H1 (cell line): ENCODE data around the gene NFE2L2. TPM values are rescaled to one million over a fixed set of nuclear protein-coding genes. Genes with fewer than 3 reads are reported as not detected.

Experiments used
- CTCF ChIA-PET: fragments of 300-600 bp; sonication (Branson Sonifier 250); formaldehyde crosslinking; loops from one replicate; lab custom pipeline; 2021; ENCODE audit not compliant: partially characterized antibody; lab: Charles Lee
- POLR2A ChIA-PET: fragments of 300-600 bp; sonication (Branson Sonifier 250); formaldehyde crosslinking; loops from one replicate; lab custom pipeline; 2021; ENCODE audit warnings: inconsistent platforms; ENCODE audit not compliant: partially characterized antibody; lab: Charles Lee
- DNase-seq, 2 experiments: peaks; one replicate each; pipeline versions ENCODE4 v3.0.0 to v3.0.0-alpha.2; 2010 to 2022; ENCODE audit warnings: low spot score in 2 of 2, low read depth in 1 of 2, mixed read lengths in 1 of 2
- FAIRE-seq: peaks from 2 replicates; lab custom pipeline; 2011; peaks lifted over from hg19 to GRCh38; lab: Jason Lieb, UNC
- H2AFZ ChIP-seq: 2 replicates; pipeline ENCODE4 v1.8.1; 2012; ENCODE audit warnings: low read length, inconsistent platforms
- H2AK5ac ChIP-seq: 2 replicates; pipeline ENCODE4 v1.6.1; 2013; ENCODE audit warnings: low read depth, low read length
- H2BK120ac ChIP-seq: replicated peaks from 2 replicates; pipeline ENCODE3; 2013; ENCODE audit warnings: low read depth, low read length, inconsistent platforms
- H2BK12ac ChIP-seq: 2 replicates; pipeline ENCODE4 v1.6.1; 2013; ENCODE audit warnings: low read depth, low read length
- H2BK15ac ChIP-seq: 2 replicates; pipeline ENCODE4 v1.6.1; 2013; ENCODE audit warnings: low read length
- H2BK20ac ChIP-seq: 2 replicates; pipeline ENCODE4 v1.6.1; 2013; ENCODE audit warnings: low read length
- H2BK5ac ChIP-seq: 2 replicates; pipeline ENCODE4 v1.6.1; 2013; ENCODE audit warnings: low read depth, low read length
- H3K14ac ChIP-seq: 2 replicates; pipeline ENCODE4 v1.6.1; 2013; ENCODE audit warnings: inconsistent platforms; ENCODE audit not compliant: insufficient read length
- H3K18ac ChIP-seq: 2 replicates; pipeline ENCODE4 v1.6.1; 2013; ENCODE audit warnings: low read length; ENCODE audit errors: extremely low read depth
- H3K23ac ChIP-seq: 2 replicates; pipeline ENCODE4 v1.6.1; 2013; ENCODE audit warnings: inconsistent platforms; ENCODE audit not compliant: insufficient read length
- H3K23me2 ChIP-seq: 2 replicates; pipeline ENCODE4 v1.6.1; 2013; ENCODE audit warnings: low read depth, low read length
- H3K27ac ChIP-seq: 2 replicates; pipeline ENCODE4 v1.6.1; 2011; ENCODE audit warnings: low read depth, low read length, inconsistent platforms
- H3K27me3 ChIP-seq, 4 experiments: replicated peaks in 1 of 4; 1 replicate in 1 of 4; 2 replicates in 3 of 4; pipeline versions ENCODE4 v1.6.1 to v1.8.1; 2011 to 2013; ENCODE audit warnings: low read length in 3 of 4, mild to moderate bottlenecking in 3 of 4, inconsistent platforms in 2 of 4, mixed read lengths in 2 of 4, moderate library complexity in 1 of 4; ENCODE audit not compliant: control insufficient read depth in 3 of 4, insufficient read depth in 3 of 4; ENCODE audit errors: extremely low read depth in 1 of 4
- H3K36me3 ChIP-seq, 4 experiments: 2 replicates each; pipeline versions ENCODE4 v1.6.1 to v1.8.1; 2011 to 2013; ENCODE audit warnings: mild to moderate bottlenecking in 4 of 4, low read length in 3 of 4, moderate library complexity in 2 of 4, control low read depth in 1 of 4, inconsistent platforms in 1 of 4; ENCODE audit not compliant: insufficient read depth in 4 of 4, control insufficient read depth in 2 of 4
- H3K4ac ChIP-seq: replicated peaks from 2 replicates; pipeline ENCODE3; 2013; ENCODE audit warnings: low read length, low read depth, mixed read lengths, inconsistent platforms; ENCODE audit not compliant: insufficient read length
- H3K4me1 ChIP-seq, 4 experiments: replicated peaks in 1 of 4; 1 replicate in 1 of 4; 2 replicates in 3 of 4; pipeline versions ENCODE4 v1.6.1 to v1.8.1; 2011 to 2013; ENCODE audit warnings: low read length in 3 of 4, inconsistent platforms in 2 of 4, mixed read lengths in 1 of 4; ENCODE audit not compliant: insufficient read depth in 4 of 4, control insufficient read depth in 3 of 4
- H3K4me2 ChIP-seq, 2 experiments: 2 replicates each; pipeline versions ENCODE4 v1.6.1 to v1.8.1; 2011 to 2013; ENCODE audit warnings: low read depth in 2 of 2, low read length in 2 of 2, control low read depth in 1 of 2, inconsistent platforms in 1 of 2, mild to moderate bottlenecking in 1 of 2; ENCODE audit not compliant: insufficient read depth in 1 of 2
- H3K4me3 ChIP-seq, 4 experiments: fragments of 200-600, 300-600 bp in 1 of 4; sonication (generic), shearing (Covaris generic), sonication (Bioruptor Twin) in 1 of 4; 2 replicates each; pipeline versions ENCODE4 v1.5.1 to v1.8.1; 2011 to 2016; ENCODE audit warnings: low read length in 4 of 4, low read depth in 3 of 4, control low read depth in 2 of 4, inconsistent platforms in 2 of 4, mild to moderate bottlenecking in 2 of 4, mixed read lengths in 1 of 4, moderate library complexity in 1 of 4; ENCODE audit not compliant: insufficient read depth in 2 of 4; ENCODE audit errors: extremely low read depth in 1 of 4
- H3K56ac ChIP-seq: replicated peaks from 2 replicates; pipeline ENCODE3; 2013; ENCODE audit warnings: low read depth, mild to moderate bottlenecking, mixed read lengths, low read length, inconsistent platforms; ENCODE audit not compliant: insufficient read length
- H3K79me1 ChIP-seq: 2 replicates; pipeline ENCODE4 v1.6.1; 2013; ENCODE audit warnings: low read depth, low read length, control low read depth
- H3K79me2 ChIP-seq, 2 experiments: 2 replicates each; pipeline versions ENCODE4 v1.6.1 to v1.8.1; 2012 to 2013; ENCODE audit warnings: low read length in 2 of 2, mild to moderate bottlenecking in 2 of 2, inconsistent platforms in 1 of 2; ENCODE audit not compliant: insufficient read depth in 2 of 2, control insufficient read depth in 1 of 2
- H3K9ac ChIP-seq, 4 experiments: replicated peaks in 1 of 4; 1 replicate in 1 of 4; 2 replicates in 3 of 4; pipeline versions ENCODE4 v1.6.1 to v1.8.1; 2011 to 2013; ENCODE audit warnings: low read depth in 3 of 4, low read length in 3 of 4, control low read depth in 2 of 4, mild to moderate bottlenecking in 2 of 4, moderate library complexity in 2 of 4, inconsistent platforms in 1 of 4; ENCODE audit errors: extremely low read depth in 1 of 4
- H3K9me3 ChIP-seq, 2 experiments: 2 replicates each; pipeline versions ENCODE4 v1.6.1 to v1.8.1; 2012 to 2013; ENCODE audit warnings: mild to moderate bottlenecking in 2 of 2, moderate library complexity in 2 of 2, control low read depth in 1 of 2, inconsistent platforms in 1 of 2, low read depth in 1 of 2, low read length in 1 of 2, mixed read lengths in 1 of 2; ENCODE audit not compliant: insufficient read depth in 2 of 2
- H4K20me1 ChIP-seq, 2 experiments: replicated peaks in 1 of 2; 2 replicates each; pipeline versions ENCODE3 to v1.8.1; 2011 to 2013; ENCODE audit warnings: inconsistent platforms in 2 of 2, low read length in 2 of 2, mild to moderate bottlenecking in 1 of 2; ENCODE audit not compliant: insufficient read depth in 2 of 2, control insufficient read depth in 1 of 2
- H4K5ac ChIP-seq: 2 replicates; pipeline ENCODE4 v1.6.1; 2013; ENCODE audit warnings: low read length, low read depth, mixed read lengths, inconsistent platforms; ENCODE audit not compliant: insufficient read length
- H4K8ac ChIP-seq: 2 replicates; pipeline ENCODE4 v1.8.0; 2013; ENCODE audit warnings: mild to moderate bottlenecking, moderate library complexity, low read length, inconsistent platforms; ENCODE audit not compliant: insufficient read depth; ENCODE audit errors: extremely low read depth
- H4K91ac ChIP-seq: replicated peaks from 2 replicates; pipeline ENCODE3; 2013; ENCODE audit warnings: low read length, mixed read lengths, inconsistent platforms; ENCODE audit not compliant: insufficient read length
- ASH2L ChIP-seq: fragments of 200-600, 300-600 bp; sonication (generic); IDR thresholded peaks from one replicate; pipeline ENCODE4 v1.7.1; 2017; ENCODE audit warnings: low read length
- CEBPB ChIP-seq: IDR thresholded peaks from 2 replicates; pipeline ENCODE4 v1.6.1; 2012; ENCODE audit warnings: low read depth, low read length
- EGR1 ChIP-seq: IDR thresholded peaks from 2 replicates; pipeline ENCODE4 v1.6.1; 2011; ENCODE audit warnings: low read depth, low read length, borderline replicate concordance
- RFX5 ChIP-seq: IDR thresholded peaks from 2 replicates; pipeline ENCODE4 v1.6.1; 2011; ENCODE audit warnings: low read depth, low read length, improper control_type of control experiment, borderline replicate concordance
- SAP30 ChIP-seq: fragments of 300-600 bp; sonication (generic); IDR thresholded peaks from 2 replicates; pipeline ENCODE4 v1.7.1; 2012; ENCODE audit warnings: low read length, moderate library complexity, mild to moderate bottlenecking, inconsistent platforms; ENCODE audit not compliant: insufficient read depth, insufficient replicate concordance
- SUZ12 ChIP-seq: fragments of 200-600 bp; sonication (generic); IDR thresholded peaks from 2 replicates; pipeline ENCODE4 v1.6.1; 2012; ENCODE audit warnings: mild to moderate bottlenecking, inconsistent platforms, low read length, moderate library complexity, mixed read lengths
- YY1 ChIP-seq: IDR thresholded peaks from 2 replicates; pipeline ENCODE4 v1.6.1; 2011; ENCODE audit warnings: low read depth, mild to moderate bottlenecking, low read length
- WGBS, 2 experiments: shearing (Covaris generic) in 1 of 2; methylation state at CpG; one replicate each; pipeline versions ENCODE4 v1.1.6 to v1.1.7; 2013 to 2015; ENCODE audit warnings: low lambda C conversion rate in 2 of 2, mixed read lengths in 2 of 2, inconsistent platforms in 1 of 2, low coverage in 1 of 2, missing lambda C conversion rate in 1 of 2; ENCODE audit not compliant: insufficient replicate concordance in 2 of 2, insufficient coverage in 1 of 2, insufficient read length in 1 of 2; ENCODE audit errors: extremely low coverage in 1 of 2, missing lambda C conversion rate in 1 of 2; 5-methylcytosine and 5-hydroxymethylcytosine counted together
- polyA plus RNA-seq, 7 experiments: library from polyadenylated mRNA; depleted of rRNA in 3 of 7; stranded (reverse) in 5 of 7; unstranded in 2 of 7; fragments of >200 nt in 5 of 7; fragments of 200-250 nt in 2 of 7; gene quantifications; 1 replicate in 5 of 7; 2 replicates in 1 of 7; 4 replicates in 1 of 7; pipeline versions ENCODE4 v1.2.1 to v1.2.3, GENCODE V29; 2011 to 2013; ENCODE audit warnings: missing spikeins in 2 of 7, mixed read lengths in 2 of 7
- total RNA-seq: library from RNA; stranded (reverse); fragmentation: NEBNext Ultra II Directional; extraction: Animal tissue kit (Norgen Biotek cat#: 25700); gene quantifications from 2 replicates; pipeline ENCODE4 v1.2.1, GENCODE V29; 2021
- TF ChIP-seq, protein P1 (sequence below): IDR thresholded peaks from 2 replicates; pipeline ENCODE4 v1.6.1; 2012; ENCODE audit warnings: inconsistent platforms
- TF ChIP-seq, protein P2 (sequence below): IDR thresholded peaks from 2 replicates; pipeline ENCODE4 v1.6.1; 2012; ENCODE audit warnings: low read length, inconsistent platforms

Gene NFE2L2
- total and polyA plus RNA-seq, 2 of the 8 experiments (the other 6 are each of a cell fraction or from before 2014, with no cell fraction given), result 33.2 to 34.5 TPM

DNA sequence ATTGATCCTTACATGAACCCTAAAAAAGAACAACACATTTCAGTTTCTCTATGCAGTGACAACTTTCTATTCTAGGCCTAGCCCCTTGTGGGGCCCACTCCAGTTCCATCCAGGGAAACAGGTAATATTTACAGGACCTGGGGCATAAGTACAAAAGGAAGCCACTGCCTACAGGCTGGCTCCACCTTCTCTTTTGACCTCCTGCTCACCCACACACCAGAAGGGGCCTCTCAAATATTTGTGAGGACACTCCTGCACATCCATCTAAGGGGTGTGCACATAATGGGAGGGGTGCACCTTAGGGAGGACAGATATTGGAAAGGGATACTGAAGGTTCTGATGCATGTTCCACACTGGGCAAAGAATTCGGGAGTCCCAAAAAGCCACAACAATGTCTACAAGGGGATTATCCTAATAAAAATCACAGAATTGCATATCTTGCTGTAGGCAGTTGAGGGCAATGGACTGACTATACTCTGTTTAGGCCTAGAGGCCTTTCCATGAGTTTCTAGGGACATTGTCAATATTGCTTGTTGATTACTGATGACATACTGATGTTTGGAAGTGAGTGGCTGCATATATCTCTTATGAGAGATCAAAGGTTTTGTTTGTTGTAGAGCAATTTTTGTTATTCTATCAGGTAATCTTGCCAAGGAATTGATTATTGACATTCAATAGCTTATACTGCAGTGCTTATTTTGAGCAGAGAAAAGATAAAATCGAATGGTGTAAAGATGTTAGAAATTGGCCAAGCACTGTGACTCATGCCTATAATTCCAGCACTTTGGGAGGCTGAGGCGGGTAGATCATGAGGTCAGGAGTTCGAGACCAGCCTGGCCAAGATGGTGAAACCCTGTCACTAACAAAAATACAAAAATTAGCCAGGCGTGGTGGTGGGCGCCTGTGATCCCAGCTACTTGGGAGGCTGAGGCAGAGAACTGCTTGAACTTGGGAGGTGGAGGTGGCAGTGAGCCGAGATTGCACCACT is 75.8 kb downstream of the NFE2L2 start:
- Histone ChIP-seq H3K56ac (no peak overlapping the region), H3K27ac (no peak overlapping the region), H3K9ac (no peak overlapping the region), H3K79me1 (no peaks in the 10 kb centered on the region), H3K27me3 (no peaks in the 10 kb centered on the region), H2AK5ac (no peak overlapping the region), H2BK120ac (no peak overlapping the region), H4K20me1 (no peaks in the 10 kb centered on the region), H4K5ac (no peak overlapping the region), H2BK12ac (no peak overlapping the region), H3K9me3 (no peaks in the 10 kb centered on the region), H3K4ac (no peak overlapping the region), H3K4me2 (no peak overlapping the region), H2BK20ac (no peak overlapping the region), H2BK5ac (no peak overlapping the region), H4K8ac (no peak overlapping the region), H4K91ac (no peak overlapping the region), H2BK15ac (no peak overlapping the region), H3K79me2 (no peaks in the 10 kb centered on the region), H2AFZ (no peak overlapping the region), H3K4me3 (no peak overlapping the region), H3K23ac (no peak overlapping the region), H3K36me3 (no peaks in the 10 kb centered on the region), H3K18ac (no peak overlapping the region), H3K4me1 (0 out of 7 replicates have a peak, but pooled peaks cover 0 to 2% (median 0%) of the 10 kb centered on the region in 4 experiments), H3K14ac (no peak overlapping the region), H3K23me2 (no peaks in the 10 kb centered on the region)
- WGBS, 2 experiments, result 96% methylated on average over 6 of the region's 7 CpGs; no CpG with 5 or more reads in 1 of the 2 experiments
- ChIA-PET CTCF (interaction anchor here (0.7 to 1.1 kb wide), 2 partner anchors 9 to 12 kb away, joined by 3 to 7 read pairs; no protein-coding TSS in a partner anchor), POLR2A (interaction anchor here (0.6 to 1.4 kb wide), 5 partner anchors 10 to 128 kb away, joined by 3 to 4 read pairs (median 3); partner anchors contain the start of gene HNRNPA3)
- DNase-seq, result no peak
- FAIRE-seq, result no peak
- TF ChIP-seq, protein P1, sequence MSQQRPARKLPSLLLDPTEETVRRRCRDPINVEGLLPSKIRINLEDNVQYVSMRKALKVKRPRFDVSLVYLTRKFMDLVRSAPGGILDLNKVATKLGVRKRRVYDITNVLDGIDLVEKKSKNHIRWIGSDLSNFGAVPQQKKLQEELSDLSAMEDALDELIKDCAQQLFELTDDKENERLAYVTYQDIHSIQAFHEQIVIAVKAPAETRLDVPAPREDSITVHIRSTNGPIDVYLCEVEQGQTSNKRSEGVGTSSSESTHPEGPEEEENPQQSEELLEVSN, result no peak
- no peak for TF ChIP-seq SUZ12
- no peak for TF ChIP-seq SAP30
- TF ChIP-seq, protein P2, sequence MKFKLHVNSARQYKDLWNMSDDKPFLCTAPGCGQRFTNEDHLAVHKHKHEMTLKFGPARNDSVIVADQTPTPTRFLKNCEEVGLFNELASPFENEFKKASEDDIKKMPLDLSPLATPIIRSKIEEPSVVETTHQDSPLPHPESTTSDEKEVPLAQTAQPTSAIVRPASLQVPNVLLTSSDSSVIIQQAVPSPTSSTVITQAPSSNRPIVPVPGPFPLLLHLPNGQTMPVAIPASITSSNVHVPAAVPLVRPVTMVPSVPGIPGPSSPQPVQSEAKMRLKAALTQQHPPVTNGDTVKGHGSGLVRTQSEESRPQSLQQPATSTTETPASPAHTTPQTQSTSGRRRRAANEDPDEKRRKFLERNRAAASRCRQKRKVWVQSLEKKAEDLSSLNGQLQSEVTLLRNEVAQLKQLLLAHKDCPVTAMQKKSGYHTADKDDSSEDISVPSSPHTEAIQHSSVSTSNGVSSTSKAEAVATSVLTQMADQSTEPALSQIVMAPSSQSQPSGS, result no peak
- TF ChIP-seq ASH2L, result no peak
- no peak for TF ChIP-seq EGR1
- TF ChIP-seq YY1, result no peak
- no peak for TF ChIP-seq RFX5
- TF ChIP-seq CEBPB, result no peak
